Large intestine (tissue), 3 donors: ENCODE results near the gene PCBD1. TPM values are rescaled to one million over a fixed set of nuclear protein-coding genes. Genes with fewer than 3 reads are reported as not detected.

Experiments used
- DNase-seq, 2 donors: peaks; one replicate each; pipeline versions ENCODE4 v3.0.0 to v3.0.0-alpha.2; 2013
- H3K27ac ChIP-seq: one replicate; pipeline ENCODE4 v1.5.1; 2013; ENCODE audit warnings: low read length
- H3K27me3 ChIP-seq: 2 replicates; pipeline ENCODE4 v1.6.1; 2013; ENCODE audit warnings: low read length; ENCODE audit not compliant: control insufficient read depth, insufficient read depth
- H3K36me3 ChIP-seq: 2 replicates; pipeline ENCODE4 v1.6.1; 2013; ENCODE audit warnings: low read length; ENCODE audit not compliant: control insufficient read depth, insufficient read depth
- H3K4me1 ChIP-seq: one replicate; pipeline ENCODE4 v1.6.1; 2013; ENCODE audit warnings: low read length; ENCODE audit not compliant: control insufficient read depth, insufficient read depth
- H3K4me3 ChIP-seq: one replicate; pipeline ENCODE4 v1.5.1; 2013; ENCODE audit warnings: low read length
- H3K9me3 ChIP-seq: one replicate; pipeline ENCODE4 v1.6.1; 2013; ENCODE audit warnings: mild to moderate bottlenecking, low read depth, low read length, moderate library complexity; ENCODE audit not compliant: control insufficient read depth
- WGBS: methylation state at CpG from one replicate; pipeline ENCODE4 v1.1.5; 2013; ENCODE audit warnings: low lambda C conversion rate; ENCODE audit not compliant: insufficient coverage; 5-methylcytosine and 5-hydroxymethylcytosine counted together
- polyA plus RNA-seq: library from polyadenylated mRNA; unstranded; fragments of 120-200 nt; gene quantifications from one replicate; pipeline ENCODE4 v1.2.1, GENCODE V29; 2013

Gene PCBD1
- polyA plus RNA-seq, 1 donor: 154 TPM

GRCh38 chr10:70847659-70848360, 40.6 kb downstream of the PCBD1 start:
- Histone ChIP-seq H3K36me3 (peaks cover 15% of the 10 kb centered on the region), H3K4me3 (no peak overlapping the region), H3K4me1 (peaks cover 50% of the 10 kb centered on the region), H3K9me3 (no peaks in the 10 kb centered on the region), H3K27ac (no peak overlapping the region), H3K27me3 (no peaks in the 10 kb centered on the region)
- no peak for DNase-seq
- 100% methylated on average over 1 of the region's 1 CpG for WGBS

GRCh38 chr10:70846795-70847194, 41.6 kb downstream of the PCBD1 start:
- Histone ChIP-seq H3K4me3 (no peak overlapping the region), H3K9me3 (no peaks in the 10 kb centered on the region), H3K27ac (no peak overlapping the region), H3K4me1 (peaks cover 39% of the 10 kb centered on the region), H3K27me3 (no peaks in the 10 kb centered on the region), H3K36me3 (peaks cover 10% of the 10 kb centered on the region)
- DNase-seq: no peak
- 83% methylated on average over 1 of the region's 2 CpGs for WGBS

DNA sequence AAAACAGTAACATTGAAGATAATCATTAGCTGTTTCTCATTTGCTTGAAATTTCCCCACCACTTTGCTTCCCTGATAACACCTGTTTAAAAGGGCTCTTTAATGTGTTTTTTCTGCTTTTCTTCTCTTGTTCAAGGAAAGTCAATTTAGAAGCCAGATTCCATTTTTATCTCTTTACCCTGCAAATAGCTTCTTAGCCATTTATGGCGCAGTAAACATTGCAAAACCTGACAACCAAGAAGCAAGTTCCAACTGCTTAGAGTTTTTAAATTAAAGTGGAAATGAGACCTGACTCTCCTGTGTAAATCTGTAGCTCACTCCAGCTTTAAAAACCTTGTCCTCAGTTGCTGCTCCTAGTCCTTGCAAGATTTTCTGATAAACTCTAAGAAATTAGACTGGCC, 42.5 kb downstream of the PCBD1 start:
- peaks cover 3% of the 10 kb centered on the region for H3K36me3 ChIP-seq
- H3K27me3 ChIP-seq: no peaks in the 10 kb centered on the region
- no CpG with 5 or more reads among the region's 1 CpG for WGBS
- DNase-seq: peak; percentile 51 to 78
- no peaks in the 10 kb centered on the region for H3K9me3 ChIP-seq
- peaks cover 35% of the 10 kb centered on the region for H3K4me1 ChIP-seq
- no peak overlapping the region for H3K4me3 ChIP-seq
- H3K27ac ChIP-seq: peak overlapping the region; percentile 24

DNA sequence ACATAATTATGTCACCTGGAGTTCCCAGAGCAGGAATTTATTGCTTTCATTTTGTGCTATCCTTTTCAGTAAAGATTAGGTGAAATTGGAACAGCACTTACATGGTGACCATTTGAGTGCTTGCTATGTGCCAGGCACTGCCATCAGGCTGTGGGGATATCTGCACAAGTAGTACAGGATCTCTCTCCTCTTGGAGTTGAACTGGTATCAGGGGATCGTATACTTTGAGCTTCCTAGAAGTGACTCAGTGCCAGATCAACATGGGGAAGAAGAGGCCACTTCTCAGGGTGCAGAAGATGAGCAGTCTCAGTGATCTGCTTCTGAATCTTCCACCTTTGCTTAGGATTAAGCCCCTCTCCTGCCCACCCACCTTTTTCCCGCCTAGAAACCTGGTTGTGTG, 43.1 kb downstream of the PCBD1 start:
- Histone ChIP-seq H3K9me3 (no peaks in the 10 kb centered on the region), H3K4me3 (no peak overlapping the region), H3K27me3 (no peaks in the 10 kb centered on the region), H3K4me1 (peaks cover 35% of the 10 kb centered on the region), H3K36me3 (peaks cover 2% of the 10 kb centered on the region), H3K27ac (peak overlapping the region; percentile 24)
- WGBS: no CpG with 5 or more reads among the region's 2 CpGs
- peak in 1 of 2 donors; percentile 67 for DNase-seq

- WGBS: no CpG with 5 or more reads among the region's 2 CpGs
- H3K9me3 ChIP-seq: no peaks in the 10 kb centered on the region
- no peaks in the 10 kb centered on the region for H3K27me3 ChIP-seq
- no peak overlapping the region for H3K4me3 ChIP-seq
- H3K4me1 ChIP-seq: peaks cover 35% of the 10 kb centered on the region
- peaks cover 4% of the 10 kb centered on the region for H3K36me3 ChIP-seq
- H3K27ac ChIP-seq: peak overlapping the region; percentile 47
- DNase-seq: peak in 1 of 2 donors; percentile 47
Observed at GRCh38 chr10:70843776-70844489, 44.4 kb downstream of the PCBD1 start.

DNA sequence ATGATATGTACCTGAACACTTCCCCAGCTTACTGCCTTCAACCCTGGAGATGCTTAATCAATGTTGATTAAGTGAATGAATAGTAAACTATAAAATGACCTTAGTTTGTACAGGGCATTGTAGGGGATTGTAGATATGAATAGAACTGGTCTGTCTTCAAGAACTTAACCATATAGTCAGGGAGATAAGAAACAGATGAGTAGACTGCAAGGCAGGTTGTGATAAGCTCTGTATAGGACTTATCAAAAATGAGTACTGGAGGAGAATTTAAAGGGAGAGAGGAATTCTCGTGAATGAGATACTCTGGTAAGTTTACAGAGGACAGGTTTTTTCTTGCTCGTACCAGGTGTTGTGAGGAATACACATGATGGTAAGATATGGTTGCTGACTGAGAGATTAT, 45.0 kb downstream of the PCBD1 start:
- H3K27me3 ChIP-seq: no peaks in the 10 kb centered on the region
- no peaks in the 10 kb centered on the region for H3K9me3 ChIP-seq
- H3K4me1 ChIP-seq: peaks cover 35% of the 10 kb centered on the region
- H3K4me3 ChIP-seq: no peak overlapping the region
- peaks cover 4% of the 10 kb centered on the region for H3K36me3 ChIP-seq
- no peak for DNase-seq
- 17% methylated on average over 1 of the region's 2 CpGs for WGBS
- no peak overlapping the region for H3K27ac ChIP-seq

DNA sequence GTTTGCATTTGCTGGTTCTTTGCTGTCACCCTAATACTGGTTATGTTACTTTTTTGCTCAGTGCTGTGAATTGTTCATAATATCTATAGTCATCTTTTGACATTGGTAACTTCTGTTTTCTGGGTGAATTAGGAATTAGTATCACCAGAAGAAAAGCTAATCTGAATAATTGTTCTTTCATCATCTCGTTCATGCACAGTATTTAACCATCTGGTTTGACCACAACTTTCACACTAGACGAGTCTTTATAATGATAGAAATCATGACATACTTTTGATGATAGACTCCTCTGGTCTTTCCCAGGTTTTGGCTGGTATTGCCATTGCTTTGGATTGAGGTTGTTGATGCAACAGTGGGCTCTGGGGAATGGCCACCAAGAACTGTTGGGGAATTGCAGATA, 47.5 kb downstream of the PCBD1 start:
- WGBS: 90% methylated on average over 2 of the region's 2 CpGs
- Histone ChIP-seq H3K4me3 (no peak overlapping the region), H3K9me3 (no peaks in the 10 kb centered on the region), H3K36me3 (peaks cover 7% of the 10 kb centered on the region), H3K4me1 (peaks cover 34% of the 10 kb centered on the region), H3K27me3 (no peaks in the 10 kb centered on the region), H3K27ac (no peak overlapping the region)
- DNase-seq: no peak

- H3K4me3 ChIP-seq: no peak overlapping the region
- peaks cover 7% of the 10 kb centered on the region for H3K36me3 ChIP-seq
- no peak for DNase-seq
- no peaks in the 10 kb centered on the region for H3K27me3 ChIP-seq
- H3K27ac ChIP-seq: no peak overlapping the region
- H3K4me1 ChIP-seq: peaks cover 21% of the 10 kb centered on the region
- H3K9me3 ChIP-seq: no peaks in the 10 kb centered on the region
- WGBS: 75% methylated on average over 2 of the region's 4 CpGs
Observed at GRCh38 chr10:70838270-70838805, 50.0 kb downstream of the PCBD1 start.

GRCh38 chr10:70837660-70838059, 50.7 kb downstream of the PCBD1 start:
- Histone ChIP-seq H3K27me3 (no peaks in the 10 kb centered on the region), H3K36me3 (peaks cover 7% of the 10 kb centered on the region), H3K4me3 (no peak overlapping the region), H3K9me3 (no peaks in the 10 kb centered on the region), H3K4me1 (peaks cover 19% of the 10 kb centered on the region), H3K27ac (no peak overlapping the region)
- no CpG with 5 or more reads among the region's 3 CpGs for WGBS
- no peak for DNase-seq

GRCh38 chr10:70836319-70836718, 52.0 kb downstream of the PCBD1 start:
- peaks cover 30% of the 10 kb centered on the region for H3K4me1 ChIP-seq
- WGBS: no CpG with 5 or more reads among the region's 2 CpGs
- peak overlapping the region; percentile 62 for H3K27ac ChIP-seq

More at GRCh38 chr10:70836319-70836718, 52.0 kb downstream of the PCBD1 start:
- peaks cover 7% of the 10 kb centered on the region for H3K36me3 ChIP-seq
- H3K27me3 ChIP-seq: no peaks in the 10 kb centered on the region
- H3K9me3 ChIP-seq: no peaks in the 10 kb centered on the region
- no peak overlapping the region for H3K4me3 ChIP-seq
- no peak for DNase-seq
